ENCODE results near the gene ZFYVE9.

ZFYVE9 gene

GRCh38 chr1:52341655-52342260, 199.9 kb downstream of the ZFYVE9 start:
- Histone ChIP-seq H3K36me3 (ENCODE audit: control insufficient read depth in 2 of 2, insufficient read depth in 1 of 2, low read length in 2 of 2) (peaks cover 0 to 43% of the 10 kb centered on the region in 2 experiments; a peak in 2 of 3 replicates), H3K4me3 (ENCODE audit: low read depth, low read length) (no peak overlapping the region), H3K27ac (ENCODE audit: extremely low read depth, low read depth, low read length) (no peak overlapping the region), H3K4me1 (ENCODE audit: control insufficient read depth, insufficient read depth, low read length) (no peaks in the 10 kb centered on the region), H3K9me3 (ENCODE audit: control insufficient read depth, insufficient read depth, low read depth, low read length) (no peaks in the 10 kb centered on the region)
- no peak for TF ChIP-seq ZNF776 (tag by site-specific recombination; IDR thresholded peaks at IDR 0.05; ENCODE audit: borderline replicate concordance)
- no peak for TF ChIP-seq ZNF521 (tag by site-specific recombination; IDR thresholded peaks at IDR 0.05)
- TF ChIP-seq ZBTB8A (tag by site-specific recombination; IDR thresholded peaks at IDR 0.05): no peak
- no peak for TF ChIP-seq ZXDB (tag by site-specific recombination; IDR thresholded peaks at IDR 0.05)
- ChIA-PET CTCF (interaction anchor here (0.6 to 0.9 kb wide), 2 partner anchors 11 to 27 kb away, joined by 5 to 6 read pairs; no protein-coding TSS in a partner anchor), POLR2A (no interaction called here)

GRCh38 chr1:52343979-52344378, 202.1 kb downstream of the ZFYVE9 start:
- POLR2A ChIA-PET: no interaction called here
- Histone ChIP-seq H3K9me3 (ENCODE audit: control insufficient read depth, insufficient read depth, low read depth, low read length) (no peaks in the 10 kb centered on the region), H3K4me1 (ENCODE audit: control insufficient read depth, insufficient read depth, low read length) (no peaks in the 10 kb centered on the region), H3K36me3 (ENCODE audit: control insufficient read depth in 2 of 2, insufficient read depth in 1 of 2, low read length in 2 of 2) (peaks cover 4 to 38% of the 10 kb centered on the region in 2 experiments), H3K4me3 (ENCODE audit: low read depth, low read length) (no peak overlapping the region), H3K27ac (ENCODE audit: extremely low read depth, low read depth, low read length) (no peak overlapping the region)
- CTCF ChIA-PET: interaction anchor here (0.9 kb wide), 1 partner anchor 217 kb away, joined by 3 read pairs; no protein-coding TSS in a partner anchor
- TF ChIP-seq ZNF707 (tag by site-specific recombination; IDR thresholded peaks at IDR 0.05): no peak
- TF ChIP-seq ZNF24 (tag by site-specific recombination; IDR thresholded peaks at IDR 0.05): no peak
- TF ChIP-seq PBX3 (CRISPR knock-in tag; IDR thresholded peaks at IDR 0.05): no peak
- TF ChIP-seq ZBTB26 (tag by site-specific recombination; optimal IDR thresholded peaks at IDR 0.05): no peak
- TF ChIP-seq IKZF3 (tag by site-specific recombination; IDR thresholded peaks at IDR 0.05): no peak
- no peak for TF ChIP-seq ZNF18 (tag by site-specific recombination; IDR thresholded peaks at IDR 0.05)
- no peak for TF ChIP-seq ZNF23 (tag by site-specific recombination; IDR thresholded peaks at IDR 0.05; ENCODE audit: borderline replicate concordance)
- TF ChIP-seq OVOL3 (tag by site-specific recombination; IDR thresholded peaks at IDR 0.05): no peak
- no peak for TF ChIP-seq BCL11B (tag by site-specific recombination; IDR thresholded peaks at IDR 0.05; ENCODE audit: low read depth)
- no peak for TF ChIP-seq ZNF324 (tag by site-specific recombination; IDR thresholded peaks at IDR 0.05)
- TF ChIP-seq AEBP2 (tag by site-specific recombination; IDR thresholded peaks at IDR 0.05; ENCODE audit: borderline replicate concordance): no peak
- TF ChIP-seq ZNF404 (tag by site-specific recombination; IDR thresholded peaks at IDR 0.05): no peak
- no peak for TF ChIP-seq ZNF148 (tag by site-specific recombination; IDR thresholded peaks at IDR 0.05; ENCODE audit: borderline replicate concordance)
- no peak for TF ChIP-seq ZNF140 (tag by site-specific recombination; IDR thresholded peaks at IDR 0.05)

Measured in HEK293 (cell line).